CD8-positive, alpha-beta memory T cell (primary cell): Measurements from ENCODE around the gene ESRRA. TPM values are rescaled to one million over a fixed set of nuclear protein-coding genes. Genes with fewer than 3 reads are reported as not detected.
"Not testable (repeated sequence)": the region's sequence is repeated elsewhere in the genome, so short reads cannot be mapped to it uniquely, and the experiment has no call there.

Experiments used
- CTCF ChIA-PET: fragments of 350-600 bp; sonication (Branson Sonifier 250); formaldehyde crosslinking; loops from one replicate; lab custom pipeline; 2021; ENCODE audit warnings: antibody characterized with exemption; lab: Charles Lee
- POLR2A ChIA-PET: fragments of 350-600 bp; sonication (Branson Sonifier 250); formaldehyde crosslinking; loops from one replicate; lab custom pipeline; 2021; ENCODE audit warnings: antibody characterized with exemption; lab: Charles Lee
- DNase-seq, 5 donors: peaks; one replicate each; pipeline versions ENCODE4 v3.0.0 to v3.0.0-alpha.2; 2020 to 2022; ENCODE audit warnings: mixed read lengths in 1 of 5
- H3K27ac ChIP-seq: one replicate; pipeline ENCODE4 v1.7.0; 2013; ENCODE audit warnings: low read depth, mild to moderate bottlenecking, low read length, moderate library complexity
- H3K27me3 ChIP-seq: 2 replicates; pipeline ENCODE4 v1.7.0; 2013; ENCODE audit warnings: low read length, mild to moderate bottlenecking; ENCODE audit not compliant: insufficient read depth, poor library complexity, severe bottlenecking
- H3K36me3 ChIP-seq: 2 replicates; pipeline ENCODE4 v1.7.0; 2013; ENCODE audit warnings: mild to moderate bottlenecking, low read length, moderate library complexity; ENCODE audit not compliant: insufficient read depth
- H3K4me1 ChIP-seq: 2 replicates; pipeline ENCODE4 v1.7.0; 2013; ENCODE audit warnings: mild to moderate bottlenecking, low read length, moderate library complexity; ENCODE audit not compliant: insufficient read depth
- H3K4me3 ChIP-seq: 2 replicates; pipeline ENCODE4 v1.7.0; 2013; ENCODE audit warnings: mild to moderate bottlenecking, low read length
- H3K9me3 ChIP-seq: 2 replicates; pipeline ENCODE4 v1.7.0; 2013; ENCODE audit warnings: mild to moderate bottlenecking, low read length
- H3K27ac Mint-ChIP-seq, 8 donors: one replicate each; pipeline ENCODE4 v1.8.0; 2020 to 2021; ENCODE audit warnings: mixed read lengths in 8 of 8, mild to moderate bottlenecking in 6 of 8, inconsistent platforms in 3 of 8, moderate library complexity in 3 of 8
- H3K27me3 Mint-ChIP-seq, 2 donors: one replicate each; pipeline ENCODE4 v1.8.0; 2020 to 2021; ENCODE audit warnings: mixed read lengths in 2 of 2, mild to moderate bottlenecking in 1 of 2, moderate library complexity in 1 of 2
- H3K36me3 Mint-ChIP-seq, 3 donors: one replicate each; pipeline ENCODE4 v1.8.0; 2020 to 2021; ENCODE audit warnings: mixed read lengths in 3 of 3, inconsistent platforms in 1 of 3, mild to moderate bottlenecking in 1 of 3
- H3K4me1 Mint-ChIP-seq, 3 donors: one replicate each; pipeline ENCODE4 v1.8.0; 2020 to 2021; ENCODE audit warnings: mixed read lengths in 3 of 3, inconsistent platforms in 1 of 3, mild to moderate bottlenecking in 1 of 3
- H3K4me3 Mint-ChIP-seq, 7 donors: one replicate each; pipeline ENCODE4 v1.8.0; 2020 to 2021; ENCODE audit warnings: mixed read lengths in 7 of 7, mild to moderate bottlenecking in 6 of 7, moderate library complexity in 4 of 7, inconsistent platforms in 2 of 7
- H3K9me3 Mint-ChIP-seq, 5 donors: one replicate each; pipeline ENCODE4 v1.8.0; 2020 to 2022; ENCODE audit warnings: mixed read lengths in 5 of 5, mild to moderate bottlenecking in 3 of 5, moderate library complexity in 2 of 5, inconsistent platforms in 1 of 5
- polyA plus RNA-seq: library from polyadenylated mRNA; unstranded; fragments of 300-500 nt; fragmentation: Illumina TruSeq; gene quantifications from one replicate; pipeline ENCODE4 v1.2.3, GENCODE V29; 2021
- total RNA-seq, 2 experiments: library from RNA; stranded (reverse); gene quantifications; one replicate each; pipeline ENCODE4 v1.2.3, GENCODE V29; 2021

ESRRA gene
- total and polyA plus RNA-seq, 3 experiments from 2014 or later = 11.9 to 54.3 (median 52.2) TPM

- POLR2A ChIA-PET = no interaction called here
- CTCF ChIA-PET = interaction anchor here (1.3 to 1.6 kb wide), 2 partner anchors 18 to 107 kb away, joined by 3 to 7 read pairs; partner anchors contain the start of gene FERMT3
- H3K4me1 ChIP-seq = peaks cover 8% of the 10 kb centered on the region
- H3K36me3 ChIP-seq = no peaks in the 10 kb centered on the region
- no peaks in the 10 kb centered on the region for H3K9me3 Mint-ChIP-seq
- no peak overlapping the region for H3K4me3 ChIP-seq
- H3K27me3 Mint-ChIP-seq = peaks cover 0 to 7% of the 10 kb centered on the region in 2 donors
- H3K4me1 Mint-ChIP-seq = peaks cover 33 to 37% (median 35%) of the 10 kb centered on the region in 3 donors
- no peaks in the 10 kb centered on the region for H3K27me3 ChIP-seq
- no peak for DNase-seq
- peaks cover 0 to 55% (median 6%) of the 10 kb centered on the region in 3 donors for H3K36me3 Mint-ChIP-seq
- no peaks in the 10 kb centered on the region for H3K9me3 ChIP-seq
- H3K27ac Mint-ChIP-seq = peak overlapping the region in 4 of 8 donors; percentile 64 to 93 (median 76)
- H3K4me3 Mint-ChIP-seq = peak overlapping the region in 1 of 7 donors; percentile 58
- H3K27ac ChIP-seq = no peak overlapping the region
Observed at GRCh38 chr11:64313491-64314145, 8.3 kb downstream of the ESRRA start.

- H3K27ac Mint-ChIP-seq = peak overlapping the region in 3 of 8 donors; percentile 68 to 80 (median 74)
Observed at GRCh38 chr11:64314146-64314804, 9.0 kb downstream of the ESRRA start.

GRCh38 chr11:64314805-64315561 is 9.7 kb downstream of the ESRRA start:
- Mint-ChIP-seq H3K4me3 (peak overlapping the region in 3 of 7 donors; percentile 5 to 62 (median 12)), H3K9me3 (no peaks in the 10 kb centered on the region), H3K36me3 (peaks cover 0 to 56% (median 6%) of the 10 kb centered on the region in 3 donors), H3K27me3 (peaks cover 0 to 7% of the 10 kb centered on the region in 2 donors), H3K27ac (peak overlapping the region in 5 of 8 donors; percentile 15 to 80 (median 38)), H3K4me1 (peaks cover 40 to 48% (median 41%) of the 10 kb centered on the region in 3 donors)
- no peak for DNase-seq
- ChIA-PET CTCF (no interaction called here), POLR2A (no interaction called here)
- Histone ChIP-seq H3K36me3 (no peaks in the 10 kb centered on the region), H3K4me1 (peaks cover 14% of the 10 kb centered on the region), H3K9me3 (no peaks in the 10 kb centered on the region), H3K4me3 (no peak overlapping the region), H3K27ac (no peak overlapping the region), H3K27me3 (no peaks in the 10 kb centered on the region)

More at GRCh38 chr11:64314146-64314804, 9.0 kb downstream of the ESRRA start:
- Mint-ChIP-seq H3K9me3 (no peaks in the 10 kb centered on the region), H3K4me3 (no peak overlapping the region), H3K27me3 (peaks cover 0 to 7% of the 10 kb centered on the region in 2 donors), H3K36me3 (peaks cover 0 to 55% (median 6%) of the 10 kb centered on the region in 3 donors), H3K4me1 (peaks cover 37 to 43% (median 40%) of the 10 kb centered on the region in 3 donors)
- POLR2A ChIA-PET = no interaction called here
- Histone ChIP-seq H3K36me3 (no peaks in the 10 kb centered on the region), H3K4me3 (no peak overlapping the region), H3K27ac (no peak overlapping the region), H3K9me3 (no peaks in the 10 kb centered on the region), H3K27me3 (no peaks in the 10 kb centered on the region), H3K4me1 (peaks cover 13% of the 10 kb centered on the region)
- no peak for DNase-seq
- CTCF ChIA-PET = interaction anchor here (1.3 to 1.6 kb wide), 2 partner anchors 17 to 108 kb away, joined by 3 to 7 read pairs; partner anchors contain the start of gene FERMT3

- H3K4me1 ChIP-seq = peaks cover 14% of the 10 kb centered on the region
- H3K27me3 Mint-ChIP-seq, H3K27me3 ChIP-seq, DNase-seq, H3K9me3 Mint-ChIP-seq, H3K36me3 ChIP-seq, H3K4me3 ChIP-seq, H3K9me3 ChIP-seq: not testable (repeated sequence)
- peak overlapping the region; percentile 97 for H3K27ac ChIP-seq
- ChIA-PET CTCF (interaction anchor here (1.2 to 3.6 kb wide), 6 partner anchors 11 to 45 kb away, joined by 4 to 61 read pairs (median 24); partner anchors contain the start of genes CATSPERZ, CCDC88B and ESRRA), POLR2A (interaction anchor here (0.5 to 3.4 kb wide), 3 partner anchors 26 to 111 kb away, joined by 4 to 33 read pairs (median 16); no protein-coding TSS in a partner anchor)
- Mint-ChIP-seq H3K36me3 (peaks cover 1 to 61% (median 7%) of the 10 kb centered on the region in 3 donors), H3K4me3 (peak overlapping the region; percentile 89 to 97 (median 94)), H3K27ac (peak overlapping the region; percentile 98 to 100 (median 99)), H3K4me1 (peaks cover 38 to 52% (median 40%) of the 10 kb centered on the region in 3 donors)
Observed at GRCh38 chr11:64315667-64316526, 10.6 kb downstream of the ESRRA start.

- H3K36me3 Mint-ChIP-seq = peaks cover 4 to 67% (median 10%) of the 10 kb centered on the region in 3 donors
- H3K4me3 Mint-ChIP-seq = peak overlapping the region; percentile 89 to 97 (median 94)
- Histone ChIP-seq H3K4me3 (peak overlapping the region; percentile 77), H3K9me3 (no peaks in the 10 kb centered on the region), H3K4me1 (peaks cover 14% of the 10 kb centered on the region), H3K36me3 (no peaks in the 10 kb centered on the region), H3K27me3 (no peaks in the 10 kb centered on the region), H3K27ac (peak overlapping the region; percentile 97)
- CTCF ChIA-PET = interaction anchor here (0.9 to 3.6 kb wide), 19 partner anchors 12 to 427 kb away, joined by 3 to 61 read pairs (median 4); partner anchors contain the start of genes BAD, CATSPERZ, CCDC88B and ESRRA
- peaks cover 36 to 52% (median 37%) of the 10 kb centered on the region in 3 donors for H3K4me1 Mint-ChIP-seq
- peaks cover 0 to 7% of the 10 kb centered on the region in 2 donors for H3K27me3 Mint-ChIP-seq
- peak in 3 of 5 donors; percentile 37 to 64 (median 39) for DNase-seq
- peak overlapping the region; percentile 98 to 100 (median 99) for H3K27ac Mint-ChIP-seq
- POLR2A ChIA-PET = interaction anchor here (0.9 to 3.4 kb wide), 16 partner anchors 10 to 1461 kb away, joined by 3 to 42 read pairs (median 10); partner anchors contain the start of genes BAD, CCDC88B, ESRRA and FERMT3
- H3K9me3 Mint-ChIP-seq = no peaks in the 10 kb centered on the region
Observed at GRCh38 chr11:64316672-64317324, 11.5 kb downstream of the ESRRA start.

GRCh38 chr11:64317325-64317960 is 12.1 kb downstream of the ESRRA start, which contains the start of gene TRMT112:
Gene TRMT112 (minus strand): TSS chr11:64317559. CDS start chr11:64317526, 33 bp downstream.
- POLR2A ChIA-PET = interaction anchor here (0.6 to 3.4 kb wide), 27 partner anchors 10 to 1590 kb away, joined by 3 to 42 read pairs (median 4); partner anchors contain the start of genes BAD, CCDC88B, ESRRA and FERMT3
- peaks cover 35 to 50% (median 37%) of the 10 kb centered on the region in 3 donors for H3K4me1 Mint-ChIP-seq
- peaks cover 0 to 7% of the 10 kb centered on the region in 2 donors for H3K27me3 Mint-ChIP-seq

More at GRCh38 chr11:64317325-64317960, 12.1 kb downstream of the ESRRA start, which contains the start of gene TRMT112:
- Histone ChIP-seq H3K4me3 (peak within 1 kb of the TSS; percentile 93), H3K27ac (peak within 1 kb of the TSS; percentile 97), H3K36me3 (no peaks in the 10 kb centered on the region), H3K4me1 (peaks cover 14% of the 10 kb centered on the region), H3K9me3 (no peaks in the 10 kb centered on the region), H3K27me3 (no peaks in the 10 kb centered on the region)
- Mint-ChIP-seq H3K4me3 (peak within 1 kb of the TSS; percentile 89 to 97 (median 94)), H3K36me3 (peaks cover 4 to 69% (median 10%) of the 10 kb centered on the region in 3 donors), H3K27ac (peak within 1 kb of the TSS; percentile 98 to 100 (median 99)), H3K9me3 (no peaks in the 10 kb centered on the region)
- CTCF ChIA-PET = interaction anchor here (0.7 to 3.6 kb wide), 28 partner anchors 10 to 426 kb away, joined by 3 to 61 read pairs (median 4); partner anchors contain the start of genes BAD, CCDC88B, ESRRA and FERMT3
- peak; percentile 92 to 99 (median 97) for DNase-seq
